ENCODE data around the gene USP9X. TPM values are rescaled to one million over a fixed set of nuclear protein-coding genes. Genes with fewer than 3 reads are reported as not detected.

USP9X gene
- total and polyA plus RNA-seq, 2 experiments from 2014 or later: 23.8 to 114 TPM

DNA sequence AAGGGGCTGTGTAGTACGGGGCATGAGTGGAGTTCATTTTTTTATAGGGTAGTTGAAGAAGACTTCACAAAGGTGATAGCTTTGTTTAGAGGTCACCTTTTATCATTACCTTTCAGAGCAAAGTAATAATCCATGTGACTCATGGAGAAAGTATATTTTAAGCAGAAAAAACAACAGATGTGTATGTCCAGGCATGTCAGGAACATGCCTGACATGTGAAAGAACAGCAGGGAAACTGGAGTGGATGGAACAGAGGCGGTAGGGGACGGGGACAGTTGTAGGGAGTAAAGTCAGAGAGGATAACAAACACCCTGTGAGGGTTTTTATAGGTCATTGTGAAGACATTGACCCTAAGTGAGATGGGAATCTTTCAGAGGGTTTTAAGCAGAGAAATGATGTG lies 107.6 kb downstream of the USP9X start:
- WGBS (ENCODE audit: low lambda C conversion rate, missing lambda C conversion rate): 70% methylated on average over 3 of the region's 3 CpGs
- no peaks in the 10 kb centered on the region for H3K27me3 ChIP-seq
- no peak overlapping the region for H2AFZ ChIP-seq
- H3K9me2 ChIP-seq (replicated peaks; ENCODE audit: insufficient read depth): no peaks in the 10 kb centered on the region
- H3K4me1 ChIP-seq (ENCODE audit: insufficient read depth): no peaks in the 10 kb centered on the region
- no peak overlapping the region for H3K4me3 ChIP-seq
- no peaks in the 10 kb centered on the region for H3K9me3 ChIP-seq (ENCODE audit: low read depth)
- H4K20me1 ChIP-seq (ENCODE audit: insufficient read depth, poor library complexity, severe bottlenecking): no peaks in the 10 kb centered on the region
- TF ChIP-seq, protein P1, sequence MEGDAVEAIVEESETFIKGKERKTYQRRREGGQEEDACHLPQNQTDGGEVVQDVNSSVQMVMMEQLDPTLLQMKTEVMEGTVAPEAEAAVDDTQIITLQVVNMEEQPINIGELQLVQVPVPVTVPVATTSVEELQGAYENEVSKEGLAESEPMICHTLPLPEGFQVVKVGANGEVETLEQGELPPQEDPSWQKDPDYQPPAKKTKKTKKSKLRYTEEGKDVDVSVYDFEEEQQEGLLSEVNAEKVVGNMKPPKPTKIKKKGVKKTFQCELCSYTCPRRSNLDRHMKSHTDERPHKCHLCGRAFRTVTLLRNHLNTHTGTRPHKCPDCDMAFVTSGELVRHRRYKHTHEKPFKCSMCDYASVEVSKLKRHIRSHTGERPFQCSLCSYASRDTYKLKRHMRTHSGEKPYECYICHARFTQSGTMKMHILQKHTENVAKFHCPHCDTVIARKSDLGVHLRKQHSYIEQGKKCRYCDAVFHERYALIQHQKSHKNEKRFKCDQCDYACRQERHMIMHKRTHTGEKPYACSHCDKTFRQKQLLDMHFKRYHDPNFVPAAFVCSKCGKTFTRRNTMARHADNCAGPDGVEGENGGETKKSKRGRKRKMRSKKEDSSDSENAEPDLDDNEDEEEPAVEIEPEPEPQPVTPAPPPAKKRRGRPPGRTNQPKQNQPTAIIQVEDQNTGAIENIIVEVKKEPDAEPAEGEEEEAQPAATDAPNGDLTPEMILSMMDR (IDR thresholded peaks at IDR 0.05; ENCODE audit: poor library complexity): no peak
- H3K79me2 ChIP-seq: no peaks in the 10 kb centered on the region
- no peak for DNase-seq (ENCODE audit: low spot score)
- no peaks in the 10 kb centered on the region for H3K36me3 ChIP-seq (replicated peaks; ENCODE audit: insufficient read depth, low read depth)
- H3K4me2 ChIP-seq: no peak overlapping the region
- H3K27ac ChIP-seq: peak overlapping the region; percentile 51

DNA sequence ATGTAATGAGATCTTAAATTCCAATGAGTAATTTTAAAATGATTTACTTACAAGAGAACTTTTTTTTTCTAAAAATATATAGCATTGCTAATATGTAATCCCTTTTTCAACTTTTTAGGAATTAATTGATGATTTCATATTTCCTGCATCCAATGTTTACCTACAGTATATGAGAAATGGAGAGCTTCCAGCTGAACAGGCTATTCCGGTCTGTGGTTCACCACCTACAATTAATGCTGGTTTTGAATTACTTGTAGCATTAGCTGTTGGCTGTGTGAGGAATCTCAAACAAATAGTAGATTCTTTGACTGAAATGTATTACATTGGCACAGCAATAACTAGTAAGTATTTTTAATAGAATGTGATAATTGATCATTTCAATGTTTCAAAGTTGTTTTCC lies 113.2 kb downstream of the USP9X start:
- Histone ChIP-seq H3K27ac (no peak overlapping the region), H2AFZ (no peak overlapping the region), H3K4me1 (ENCODE audit: insufficient read depth) (no peaks in the 10 kb centered on the region), H4K20me1 (ENCODE audit: insufficient read depth, poor library complexity, severe bottlenecking) (no peaks in the 10 kb centered on the region), H3K4me3 (no peak overlapping the region), H3K9me3 (ENCODE audit: low read depth) (no peaks in the 10 kb centered on the region), H3K4me2 (no peak overlapping the region), H3K27me3 (no peaks in the 10 kb centered on the region), H3K79me2 (no peaks in the 10 kb centered on the region), H3K9me2 (replicated peaks; ENCODE audit: insufficient read depth) (no peaks in the 10 kb centered on the region), H3K36me3 (replicated peaks; ENCODE audit: insufficient read depth, low read depth) (no peaks in the 10 kb centered on the region)
- 83% methylated on average over 1 of the region's 1 CpG for WGBS (ENCODE audit: low lambda C conversion rate, missing lambda C conversion rate)
- no peak for DNase-seq (ENCODE audit: low spot score)
- TF ChIP-seq EZH2phosphoT487 (IDR thresholded peaks at IDR 0.05; ENCODE audit: low read depth, severe bottlenecking, unreplicated experiment) (no peak), EZH2 (IDR thresholded peaks at IDR 0.05; ENCODE audit: borderline replicate concordance) (no peak)

DNA sequence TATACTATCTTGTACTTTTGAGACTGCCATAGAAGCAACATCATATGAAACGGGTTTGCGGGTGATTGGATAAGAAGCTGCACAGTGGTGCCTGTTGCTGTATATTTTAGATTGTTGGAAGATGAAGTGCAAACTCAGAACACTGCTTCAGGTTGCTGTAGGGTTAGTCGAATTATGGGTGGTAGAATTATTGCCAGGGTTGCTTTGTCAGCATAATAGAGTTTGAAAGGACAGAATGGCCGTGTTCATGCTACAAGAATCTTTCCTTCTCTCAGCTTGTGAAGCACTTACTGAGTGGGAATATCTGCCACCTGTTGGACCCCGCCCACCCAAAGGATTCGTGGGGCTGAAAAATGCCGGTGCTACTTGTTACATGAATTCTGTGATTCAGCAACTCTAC lies 115.5 kb downstream of the USP9X start:
- Histone ChIP-seq H3K4me2 (no peak overlapping the region), H3K4me3 (no peak overlapping the region), H3K9me3 (ENCODE audit: low read depth) (no peaks in the 10 kb centered on the region), H3K4me1 (ENCODE audit: insufficient read depth) (no peaks in the 10 kb centered on the region), H3K79me2 (no peaks in the 10 kb centered on the region), H3K9me2 (replicated peaks; ENCODE audit: insufficient read depth) (no peaks in the 10 kb centered on the region), H3K27ac (no peak overlapping the region), H3K36me3 (replicated peaks; ENCODE audit: insufficient read depth, low read depth) (no peaks in the 10 kb centered on the region), H2AFZ (no peak overlapping the region), H3K27me3 (no peaks in the 10 kb centered on the region), H4K20me1 (ENCODE audit: insufficient read depth, poor library complexity, severe bottlenecking) (no peaks in the 10 kb centered on the region)
- TF ChIP-seq EZH2phosphoT487 (IDR thresholded peaks at IDR 0.05; ENCODE audit: low read depth, severe bottlenecking, unreplicated experiment): no peak
- TF ChIP-seq EZH2 (IDR thresholded peaks at IDR 0.05; ENCODE audit: borderline replicate concordance): no peak
- TF ChIP-seq, protein P1 (IDR thresholded peaks at IDR 0.05; ENCODE audit: poor library complexity): no peak
- WGBS (ENCODE audit: low lambda C conversion rate, missing lambda C conversion rate): 95% methylated on average over 7 of the region's 7 CpGs
- no peak for DNase-seq (ENCODE audit: low spot score)

DNA sequence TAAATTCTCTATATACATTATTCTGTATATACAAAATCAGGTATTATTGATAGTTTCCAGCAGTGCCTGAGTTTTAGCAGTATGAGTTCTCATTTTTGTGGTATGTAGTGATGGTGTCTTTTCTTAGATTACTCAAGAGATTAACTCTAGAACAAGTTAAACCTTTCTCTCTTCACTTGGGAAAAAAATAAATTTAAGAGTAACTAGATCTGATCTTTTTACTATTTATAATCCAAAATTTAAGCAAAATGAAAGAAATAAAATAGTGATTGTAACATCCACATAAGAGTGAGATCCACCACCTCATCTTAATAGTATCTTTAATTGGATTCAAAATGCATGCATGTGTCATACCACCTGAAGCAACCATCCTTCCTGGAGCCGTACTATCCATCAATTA lies 124.6 kb downstream of the USP9X start:
- Histone ChIP-seq H3K27ac (no peak overlapping the region), H3K4me3 (no peak overlapping the region), H3K79me2 (no peaks in the 10 kb centered on the region), H3K4me1 (ENCODE audit: insufficient read depth) (no peaks in the 10 kb centered on the region), H4K20me1 (ENCODE audit: insufficient read depth, poor library complexity, severe bottlenecking) (no peaks in the 10 kb centered on the region), H3K9me2 (replicated peaks; ENCODE audit: insufficient read depth) (no peaks in the 10 kb centered on the region), H3K27me3 (no peaks in the 10 kb centered on the region), H3K9me3 (ENCODE audit: low read depth) (peaks cover 9% of the 10 kb centered on the region), H3K36me3 (replicated peaks; ENCODE audit: insufficient read depth, low read depth) (no peaks in the 10 kb centered on the region), H3K4me2 (no peak overlapping the region), H2AFZ (no peak overlapping the region)
- TF ChIP-seq EZH2 (IDR thresholded peaks at IDR 0.05; ENCODE audit: borderline replicate concordance): no peak
- TF ChIP-seq, protein P1 (IDR thresholded peaks at IDR 0.05; ENCODE audit: poor library complexity): no peak
- TF ChIP-seq EZH2phosphoT487 (IDR thresholded peaks at IDR 0.05; ENCODE audit: low read depth, severe bottlenecking, unreplicated experiment): no peak
- DNase-seq (ENCODE audit: low spot score): no peak
- 88% methylated on average over 1 of the region's 1 CpG for WGBS (ENCODE audit: low lambda C conversion rate, missing lambda C conversion rate)
